ENCODE measurements around the gene KAZN.

GRCh38 chr1:14800014-14800413 is 201.5 kb downstream of the KAZN start:
- TF ChIP-seq CTCF (IDR thresholded peaks at IDR 0.05; ENCODE audit: poor library complexity) (no peak), EZH2 (IDR thresholded peaks at IDR 0.05; ENCODE audit: borderline replicate concordance) (no peak), EZH2phosphoT487 (IDR thresholded peaks at IDR 0.05; ENCODE audit: low read depth, severe bottlenecking, unreplicated experiment) (no peak)
